HCT116 (cell line): ENCODE data around the gene KRT36. TPM values are rescaled to one million over a fixed set of nuclear protein-coding genes. Genes with fewer than 3 reads are reported as not detected.

Experiments used
- ATAC-seq: fragments of 200-7000 bp; cut with Tn5 transposase; 2 replicates; pipeline ENCODE4 v1.9.1; 2020; ENCODE audit warnings: mild to moderate bottlenecking, moderate library complexity
- BruUV-seq: library from RNA; stranded (reverse); fragments of 400-500 nt; replicated peaks from 2 replicates; lab custom pipeline; 2021; lab: Mats Ljungman, UMichigan
- CTCF ChIA-PET: fragments of 300-600 bp; sonication (Branson Sonifier 250); formaldehyde crosslinking; loops from one replicate; lab custom pipeline; 2021; ENCODE audit warnings: antibody characterized with exemption; lab: Charles Lee
- POLR2A ChIA-PET: fragments of 300-600, 350-600 bp; sonication (Branson Sonifier 250); formaldehyde crosslinking; loops from one replicate; lab custom pipeline; 2021; ENCODE audit warnings: antibody characterized with exemption; lab: Charles Lee
- RAD21 ChIA-PET, 2 experiments: fragments of 300-600 bp; sonication (Branson Sonifier 250); formaldehyde crosslinking; loops; one replicate each; lab custom pipeline; 2023; ENCODE audit warnings: low total read pairs in 2 of 2; ENCODE audit not compliant: uncharacterized antibody in 2 of 2, unreplicated experiment in 2 of 2, low non-redundant PET in 1 of 2; lab: Charles Lee
- DNase-seq: peaks from one replicate; pipeline ENCODE4 v3.0.0-alpha.2; 2010; ENCODE audit warnings: low read depth, low spot score
- H2AFZ ChIP-seq: fragments of 200-600 bp; shearing (Covaris generic), sonication (generic); 2 replicates; pipeline ENCODE4 v1.6.1; 2017; ENCODE audit warnings: low read depth, mixed run types, mixed read lengths, antibody characterized with exemption, low read length; ENCODE audit not compliant: poor library complexity, severe bottlenecking
- H3K27ac ChIP-seq: 2 replicates; pipeline ENCODE4 v1.5.1; 2012; ENCODE audit warnings: low read depth, low read length
- H3K27me3 ChIP-seq: fragments of 200-600 bp; sonication (generic); 2 replicates; pipeline ENCODE4 v1.6.1; 2016; ENCODE audit warnings: mixed run types, low read length, mixed read lengths; ENCODE audit not compliant: insufficient read depth
- H3K36me3 ChIP-seq, 2 experiments: fragments of 200-500 bp in 1 of 2; fragments of 200-600 bp in 1 of 2; sonication (Bioruptor generic) in 1 of 2; sonication (generic) in 1 of 2; 2 replicates each; pipeline versions ENCODE4 v1.5.1 to v1.6.1; 2014 to 2016; ENCODE audit warnings: low read length in 2 of 2, inconsistent platforms in 1 of 2, mixed read lengths in 1 of 2, mixed run types in 1 of 2; ENCODE audit not compliant: insufficient read depth in 2 of 2, control insufficient read depth in 1 of 2
- H3K4me1 ChIP-seq, 2 experiments: fragments of 200-600 bp in 1 of 2; sonication (generic) in 1 of 2; 2 replicates each; pipeline versions ENCODE4 v1.5.1 to v1.6.1; 2012 to 2017; ENCODE audit warnings: low read length in 2 of 2, inconsistent platforms in 1 of 2, mild to moderate bottlenecking in 1 of 2, mixed read lengths in 1 of 2, mixed run types in 1 of 2, moderate library complexity in 1 of 2; ENCODE audit not compliant: insufficient read depth in 2 of 2, control insufficient read depth in 1 of 2
- H3K4me2 ChIP-seq: fragments of 200-600 bp; sonication (generic); 2 replicates; pipeline ENCODE4 v1.6.1; 2017; ENCODE audit warnings: mixed run types, low read length, mixed read lengths
- H3K4me3 ChIP-seq, 2 experiments: fragments of 200-600 bp in 1 of 2; sonication (generic) in 1 of 2; replicated peaks in 1 of 2; 2 replicates each; pipeline ENCODE4 v1.5.1; 2011 to 2016; ENCODE audit warnings: low read length in 2 of 2, control low read depth in 1 of 2, low read depth in 1 of 2, mild to moderate bottlenecking in 1 of 2, mixed read lengths in 1 of 2, mixed run types in 1 of 2
- H3K79me2 ChIP-seq: fragments of 200-600 bp; sonication (generic); 2 replicates; pipeline ENCODE4 v1.6.1; 2017; ENCODE audit warnings: mild to moderate bottlenecking, mixed run types, low read length, moderate library complexity, mixed read lengths; ENCODE audit not compliant: insufficient read depth
- H3K9ac ChIP-seq: fragments of 200-600 bp; sonication (generic); 2 replicates; pipeline ENCODE4 v1.6.1; 2016; ENCODE audit warnings: low read length, mixed read lengths
- H3K9me2 ChIP-seq: fragments of 200-600 bp; sonication (generic), shearing (Covaris generic); 2 replicates; pipeline ENCODE4 v1.6.1; 2017; ENCODE audit warnings: mixed run types, mild to moderate bottlenecking, moderate library complexity; ENCODE audit not compliant: insufficient read depth
- H3K9me3 ChIP-seq, 2 experiments: fragments of 200-500 bp in 1 of 2; fragments of 200-600 bp in 1 of 2; sonication (Bioruptor generic) in 1 of 2; sonication (generic) in 1 of 2; 2 replicates each; pipeline ENCODE4 v1.6.1; 2014 to 2017; ENCODE audit warnings: low read length in 2 of 2, mixed read lengths in 2 of 2, inconsistent platforms in 1 of 2, low read depth in 1 of 2, mild to moderate bottlenecking in 1 of 2, mixed run types in 1 of 2, moderate library complexity in 1 of 2; ENCODE audit not compliant: control insufficient read depth in 1 of 2, insufficient read depth in 1 of 2
- H4K20me1 ChIP-seq: fragments of 200-600 bp; sonication (generic), shearing (Covaris generic); 2 replicates; pipeline ENCODE4 v1.6.1; 2017; ENCODE audit warnings: mixed run types, mild to moderate bottlenecking, moderate library complexity; ENCODE audit not compliant: insufficient read depth
- CBX3 ChIP-seq: IDR thresholded peaks from 2 replicates; pipeline ENCODE4 v1.6.1; 2012; ENCODE audit warnings: low read depth
- CEBPB ChIP-seq: IDR thresholded peaks from 2 replicates; pipeline ENCODE4 v1.6.1; 2012; ENCODE audit warnings: low read depth
- ELF1 ChIP-seq: IDR thresholded peaks from 2 replicates; pipeline ENCODE4 v1.6.1; 2012; ENCODE audit warnings: low read depth, borderline replicate concordance
- EZH2 ChIP-seq: fragments of 200-600 bp; sonication (generic); IDR thresholded peaks from 2 replicates; pipeline ENCODE4 v1.6.1; 2017; ENCODE audit warnings: antibody characterized with exemption, mixed run types
- JUND ChIP-seq: IDR thresholded peaks from 2 replicates; pipeline ENCODE4 v1.6.1; 2012
- POLR2AphosphoS5 ChIP-seq: IDR thresholded peaks from 2 replicates; pipeline ENCODE4 v1.6.1; 2011; ENCODE audit warnings: mild to moderate bottlenecking, low read depth, low read length, moderate library complexity
- SIN3A ChIP-seq: IDR thresholded peaks from 2 replicates; pipeline ENCODE4 v1.6.1; 2012; ENCODE audit warnings: low read depth
- SP1 ChIP-seq: IDR thresholded peaks from 2 replicates; pipeline ENCODE4 v1.6.1; 2012; ENCODE audit warnings: low read depth
- TCF7L2 ChIP-seq: IDR thresholded peaks from 2 replicates; pipeline ENCODE4 v1.7.0; 2011; ENCODE audit warnings: borderline replicate concordance, inconsistent platforms; ENCODE audit not compliant: insufficient read depth, insufficient read length; ENCODE audit errors: extremely low read depth
- ZNF274 ChIP-seq: fragments of 200-500 bp; sonication (Bioruptor generic); IDR thresholded peaks from 2 replicates; pipeline ENCODE4 v1.6.1; 2014; ENCODE audit warnings: mild to moderate bottlenecking, low read depth, low read length, inconsistent platforms
- intact Hi-C: fragments of 100-400 bp; cut with micrococcal nuclease; formaldehyde crosslinking; loops from 2 replicates; pipeline ENCODE4 v1.10.0; 2022
- total RNA-seq: library from RNA; stranded (reverse); gene quantifications from one replicate; pipeline ENCODE4 v1.2.1, GENCODE V29; 2021; ENCODE audit not compliant: unreplicated experiment
- TF ChIP-seq, protein P1 (sequence below): IDR thresholded peaks from 2 replicates; pipeline ENCODE4 v1.6.1; 2012
- TF ChIP-seq, protein P2 (sequence below): IDR thresholded peaks from 2 replicates; pipeline ENCODE4 v1.6.1; 2011; ENCODE audit warnings: mild to moderate bottlenecking, low read length, moderate library complexity; ENCODE audit not compliant: insufficient replicate concordance; ENCODE audit errors: extremely low read depth
- TF ChIP-seq, protein P3 (sequence below): IDR thresholded peaks from 2 replicates; pipeline ENCODE4 v1.6.1; 2012; ENCODE audit warnings: low read depth
- TF ChIP-seq, protein P4 (sequence below): IDR thresholded peaks from 2 replicates; pipeline ENCODE4 v1.6.1; 2012

KRT36 gene
- total RNA-seq, 1 experiment from 2014 or later: not detected

DNA sequence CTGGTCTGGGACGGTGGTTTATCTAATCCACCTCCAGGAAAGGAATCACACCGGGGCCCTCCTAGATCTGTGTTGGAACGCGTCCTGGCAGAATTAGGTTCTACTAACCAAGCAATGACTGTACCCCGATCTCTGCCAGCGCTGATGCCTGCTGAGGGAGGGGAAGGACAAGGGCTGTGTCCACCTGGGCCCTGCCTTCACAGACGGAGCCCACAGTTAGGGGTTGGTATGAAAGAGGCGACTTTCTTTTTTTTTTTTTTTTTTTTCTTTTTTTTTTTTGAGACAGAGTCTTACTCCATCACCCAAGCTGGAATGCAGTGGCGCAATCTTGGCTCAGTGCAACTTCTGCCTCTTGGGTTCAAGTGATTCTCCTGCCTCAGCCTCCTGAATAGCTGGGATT, 48.3 kb upstream of the KRT36 start:
- H3K27ac ChIP-seq: no peak overlapping the region
- H3K9me2 ChIP-seq: no peaks in the 10 kb centered on the region
- CTCF ChIA-PET: interaction anchor here (4.9 kb wide), 1 partner anchor 11 kb away, joined by 39 read pairs; no protein-coding TSS in a partner anchor
- H3K4me1 ChIP-seq: peaks cover 22 to 62% of the 10 kb centered on the region in 2 experiments
- no peaks in the 10 kb centered on the region for H3K9me3 ChIP-seq
- RAD21 ChIA-PET: no interaction called here
- no peak overlapping the region for H3K9ac ChIP-seq
- POLR2A ChIA-PET: interaction anchor here (0.9 kb wide), 1 partner anchor 10 kb away, joined by 4 read pairs; the partner anchor contains the start of gene KRT19
- no peak for DNase-seq
- intact Hi-C loops: no loop called here
- no peaks in the 10 kb centered on the region for H3K27me3 ChIP-seq
- no peak overlapping the region for H2AFZ ChIP-seq
- no peaks in the 10 kb centered on the region for H4K20me1 ChIP-seq
- TF ChIP-seq CBX3: no peak
- no peak for TF ChIP-seq CEBPB
- no peak for TF ChIP-seq EZH2
- TF ChIP-seq, protein P1, sequence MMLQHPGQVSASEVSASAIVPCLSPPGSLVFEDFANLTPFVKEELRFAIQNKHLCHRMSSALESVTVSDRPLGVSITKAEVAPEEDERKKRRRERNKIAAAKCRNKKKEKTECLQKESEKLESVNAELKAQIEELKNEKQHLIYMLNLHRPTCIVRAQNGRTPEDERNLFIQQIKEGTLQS: no peak
- TF ChIP-seq ZNF274: no peak
- TF ChIP-seq SP1: no peak
- TF ChIP-seq, protein P2, sequence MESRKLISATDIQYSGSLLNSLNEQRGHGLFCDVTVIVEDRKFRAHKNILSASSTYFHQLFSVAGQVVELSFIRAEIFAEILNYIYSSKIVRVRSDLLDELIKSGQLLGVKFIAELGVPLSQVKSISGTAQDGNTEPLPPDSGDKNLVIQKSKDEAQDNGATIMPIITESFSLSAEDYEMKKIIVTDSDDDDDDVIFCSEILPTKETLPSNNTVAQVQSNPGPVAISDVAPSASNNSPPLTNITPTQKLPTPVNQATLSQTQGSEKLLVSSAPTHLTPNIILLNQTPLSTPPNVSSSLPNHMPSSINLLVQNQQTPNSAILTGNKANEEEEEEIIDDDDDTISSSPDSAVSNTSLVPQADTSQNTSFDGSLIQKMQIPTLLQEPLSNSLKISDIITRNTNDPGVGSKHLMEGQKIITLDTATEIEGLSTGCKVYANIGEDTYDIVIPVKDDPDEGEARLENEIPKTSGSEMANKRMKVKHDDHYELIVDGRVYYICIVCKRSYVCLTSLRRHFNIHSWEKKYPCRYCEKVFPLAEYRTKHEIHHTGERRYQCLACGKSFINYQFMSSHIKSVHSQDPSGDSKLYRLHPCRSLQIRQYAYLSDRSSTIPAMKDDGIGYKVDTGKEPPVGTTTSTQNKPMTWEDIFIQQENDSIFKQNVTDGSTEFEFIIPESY: no peak
- no peak for TF ChIP-seq SIN3A
- TF ChIP-seq, protein P3, sequence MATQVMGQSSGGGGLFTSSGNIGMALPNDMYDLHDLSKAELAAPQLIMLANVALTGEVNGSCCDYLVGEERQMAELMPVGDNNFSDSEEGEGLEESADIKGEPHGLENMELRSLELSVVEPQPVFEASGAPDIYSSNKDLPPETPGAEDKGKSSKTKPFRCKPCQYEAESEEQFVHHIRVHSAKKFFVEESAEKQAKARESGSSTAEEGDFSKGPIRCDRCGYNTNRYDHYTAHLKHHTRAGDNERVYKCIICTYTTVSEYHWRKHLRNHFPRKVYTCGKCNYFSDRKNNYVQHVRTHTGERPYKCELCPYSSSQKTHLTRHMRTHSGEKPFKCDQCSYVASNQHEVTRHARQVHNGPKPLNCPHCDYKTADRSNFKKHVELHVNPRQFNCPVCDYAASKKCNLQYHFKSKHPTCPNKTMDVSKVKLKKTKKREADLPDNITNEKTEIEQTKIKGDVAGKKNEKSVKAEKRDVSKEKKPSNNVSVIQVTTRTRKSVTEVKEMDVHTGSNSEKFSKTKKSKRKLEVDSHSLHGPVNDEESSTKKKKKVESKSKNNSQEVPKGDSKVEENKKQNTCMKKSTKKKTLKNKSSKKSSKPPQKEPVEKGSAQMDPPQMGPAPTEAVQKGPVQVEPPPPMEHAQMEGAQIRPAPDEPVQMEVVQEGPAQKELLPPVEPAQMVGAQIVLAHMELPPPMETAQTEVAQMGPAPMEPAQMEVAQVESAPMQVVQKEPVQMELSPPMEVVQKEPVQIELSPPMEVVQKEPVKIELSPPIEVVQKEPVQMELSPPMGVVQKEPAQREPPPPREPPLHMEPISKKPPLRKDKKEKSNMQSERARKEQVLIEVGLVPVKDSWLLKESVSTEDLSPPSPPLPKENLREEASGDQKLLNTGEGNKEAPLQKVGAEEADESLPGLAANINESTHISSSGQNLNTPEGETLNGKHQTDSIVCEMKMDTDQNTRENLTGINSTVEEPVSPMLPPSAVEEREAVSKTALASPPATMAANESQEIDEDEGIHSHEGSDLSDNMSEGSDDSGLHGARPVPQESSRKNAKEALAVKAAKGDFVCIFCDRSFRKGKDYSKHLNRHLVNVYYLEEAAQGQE: no peak
- TF ChIP-seq, protein P4, sequence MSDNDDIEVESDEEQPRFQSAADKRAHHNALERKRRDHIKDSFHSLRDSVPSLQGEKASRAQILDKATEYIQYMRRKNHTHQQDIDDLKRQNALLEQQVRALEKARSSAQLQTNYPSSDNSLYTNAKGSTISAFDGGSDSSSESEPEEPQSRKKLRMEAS: no peak
- TF ChIP-seq TCF7L2: no peak
- no peak for TF ChIP-seq POLR2AphosphoS5
- no peak for TF ChIP-seq JUND
- no peak for TF ChIP-seq ELF1
- H3K4me3 ChIP-seq: no peak overlapping the region
- H3K36me3 ChIP-seq: no peaks in the 10 kb centered on the region
- no peak overlapping the region for H3K4me2 ChIP-seq
- no peak for ATAC-seq
- no peaks in the 10 kb centered on the region for H3K79me2 ChIP-seq
- BruUV-seq: no TSS peak
